Breast epithelium (tissue), 4 donors: ENCODE measurements around the gene FAM177B. TPM values are rescaled to one million over a fixed set of nuclear protein-coding genes. Genes with fewer than 3 reads are reported as not detected.
"Not testable (repeated sequence)": the region's sequence is repeated elsewhere in the genome, so short reads cannot be mapped to it uniquely, and the experiment has no call there.

Source experiments
- DNase-seq, 2 donors: peaks; one replicate each; pipeline ENCODE4 v3.0.0-alpha.2; 2019; ENCODE audit warnings: low spot score in 2 of 2
- H3K27ac ChIP-seq, 2 donors: fragments of 200-600 bp; sonication (generic) in 1 of 2; one replicate each; pipeline ENCODE4 v1.5.1; 2016 to 2019; ENCODE audit warnings: mild to moderate bottlenecking in 1 of 2
- H3K27me3 ChIP-seq, 2 donors: fragments of 200-600 bp; sonication (generic) in 1 of 2; one replicate each; pipeline versions ENCODE4 v1.5.1 to v1.6.0; 2017 to 2019; ENCODE audit warnings: control low read depth in 1 of 2, mild to moderate bottlenecking in 1 of 2
- H3K36me3 ChIP-seq: fragments of 200-600 bp; one replicate; pipeline ENCODE4 v1.5.1; 2019
- H3K4me1 ChIP-seq, 2 donors: fragments of 200-600 bp; sonication (generic); one replicate each; pipeline ENCODE4 v1.5.1; 2016 to 2019; ENCODE audit warnings: control low read depth in 1 of 2
- H3K4me3 ChIP-seq, 3 donors: fragments of 200-600 bp; sonication (generic); 1 replicate in 2 of 3; 2 replicates in 1 of 3; pipeline ENCODE4 v1.5.1; 2016 to 2019; ENCODE audit warnings: mild to moderate bottlenecking in 3 of 3, moderate library complexity in 2 of 3
- H3K9me3 ChIP-seq, 2 donors: fragments of 200-600 bp; sonication (generic) in 1 of 2; one replicate each; pipeline ENCODE4 v1.5.1; 2016 to 2019; ENCODE audit warnings: control low read depth in 1 of 2
- POLR2A ChIP-seq: fragments of 450-650 bp; IDR thresholded peaks from one replicate; pipeline ENCODE4 v1.6.1; 2016; ENCODE audit warnings: antibody characterized with exemption, mild to moderate bottlenecking, moderate library complexity
- POLR2AphosphoS5 ChIP-seq, 3 donors: sonication (generic); formaldehyde crosslinking; IDR thresholded peaks; one replicate each; pipeline ENCODE4 v1.6.1; 2017; ENCODE audit warnings: antibody characterized with exemption in 3 of 3
- intact Hi-C: fragments of 100-400 bp; cut with DNase I; formaldehyde crosslinking; loops from one replicate; pipeline ENCODE4 v1.15.1; 2023; ENCODE audit warnings: low total_unique reads
- total RNA-seq, 3 donors: library from RNA; depleted of rRNA; stranded (reverse); fragments of >200 nt; gene quantifications; one replicate each; pipeline ENCODE4 v1.1.0, GENCODE V29; 2016
- TF ChIP-seq, protein P1 (sequence below), 3 donors: fragments of 450-650 bp; IDR thresholded peaks; one replicate each; pipeline ENCODE4 v1.5.1; 2016 to 2017; ENCODE audit warnings: antibody characterized with exemption in 3 of 3, mild to moderate bottlenecking in 3 of 3, moderate library complexity in 3 of 3

Gene FAM177B
- total RNA-seq, 3 donors from 2014 or later, result 1.4 to 2.3 (median 2.3) TPM

DNA sequence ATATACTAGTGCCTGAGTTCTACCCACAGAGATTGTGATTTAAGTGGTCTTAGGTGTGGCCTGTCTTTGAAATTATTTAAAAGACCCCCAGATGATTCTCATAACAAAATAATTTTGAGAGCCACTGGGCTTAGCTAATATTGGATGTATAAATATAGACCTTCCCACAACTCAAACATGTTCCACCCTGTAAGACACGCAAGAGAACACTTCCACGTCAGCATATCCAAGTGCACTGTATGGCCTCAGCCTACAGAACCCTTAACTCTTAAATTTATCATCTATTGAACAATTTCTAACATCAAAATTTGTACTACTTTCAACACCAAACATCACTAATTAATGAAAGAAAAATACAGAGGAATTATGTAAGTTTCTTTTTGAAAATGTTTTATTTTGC is 2.5 kb downstream of the FAM177B start:
- Histone ChIP-seq H3K9me3 (no peaks in the 10 kb centered on the region), H3K27me3 (no peaks in the 10 kb centered on the region), H3K27ac (no peak overlapping the region), H3K4me1 (no peaks in the 10 kb centered on the region), H3K4me3 (no peak overlapping the region), H3K36me3 (no peaks in the 10 kb centered on the region)
- intact Hi-C loops, result loop anchor here (10.0 kb wide), 1 partner anchor 1985 kb away; no protein-coding TSS in a partner anchor
- TF ChIP-seq, protein P1, sequence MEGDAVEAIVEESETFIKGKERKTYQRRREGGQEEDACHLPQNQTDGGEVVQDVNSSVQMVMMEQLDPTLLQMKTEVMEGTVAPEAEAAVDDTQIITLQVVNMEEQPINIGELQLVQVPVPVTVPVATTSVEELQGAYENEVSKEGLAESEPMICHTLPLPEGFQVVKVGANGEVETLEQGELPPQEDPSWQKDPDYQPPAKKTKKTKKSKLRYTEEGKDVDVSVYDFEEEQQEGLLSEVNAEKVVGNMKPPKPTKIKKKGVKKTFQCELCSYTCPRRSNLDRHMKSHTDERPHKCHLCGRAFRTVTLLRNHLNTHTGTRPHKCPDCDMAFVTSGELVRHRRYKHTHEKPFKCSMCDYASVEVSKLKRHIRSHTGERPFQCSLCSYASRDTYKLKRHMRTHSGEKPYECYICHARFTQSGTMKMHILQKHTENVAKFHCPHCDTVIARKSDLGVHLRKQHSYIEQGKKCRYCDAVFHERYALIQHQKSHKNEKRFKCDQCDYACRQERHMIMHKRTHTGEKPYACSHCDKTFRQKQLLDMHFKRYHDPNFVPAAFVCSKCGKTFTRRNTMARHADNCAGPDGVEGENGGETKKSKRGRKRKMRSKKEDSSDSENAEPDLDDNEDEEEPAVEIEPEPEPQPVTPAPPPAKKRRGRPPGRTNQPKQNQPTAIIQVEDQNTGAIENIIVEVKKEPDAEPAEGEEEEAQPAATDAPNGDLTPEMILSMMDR (IDR thresholded peaks at IDR 0.05), result no peak
- TF ChIP-seq POLR2A (no peak), POLR2AphosphoS5 (IDR thresholded peaks at IDR 0.05) (no peak)
- no peak for DNase-seq

GRCh38 chr1:222739929-222740328 is 2.9 kb downstream of the FAM177B start:
- H3K4me3 ChIP-seq, result no peak overlapping the region
- no peaks in the 10 kb centered on the region for H3K9me3 ChIP-seq
- H3K4me1 ChIP-seq, result no peaks in the 10 kb centered on the region
- H3K36me3 ChIP-seq, result no peaks in the 10 kb centered on the region
- intact Hi-C loops, result loop anchor here (10.0 kb wide), 1 partner anchor 1985 kb away; no protein-coding TSS in a partner anchor
- H3K27me3 ChIP-seq, result no peaks in the 10 kb centered on the region
- no peak overlapping the region for H3K27ac ChIP-seq
- TF ChIP-seq POLR2AphosphoS5 (IDR thresholded peaks at IDR 0.05) (no peak), POLR2A (no peak)
- TF ChIP-seq, protein P1 (IDR thresholded peaks at IDR 0.05), result no peak
- DNase-seq, result no peak

DNA sequence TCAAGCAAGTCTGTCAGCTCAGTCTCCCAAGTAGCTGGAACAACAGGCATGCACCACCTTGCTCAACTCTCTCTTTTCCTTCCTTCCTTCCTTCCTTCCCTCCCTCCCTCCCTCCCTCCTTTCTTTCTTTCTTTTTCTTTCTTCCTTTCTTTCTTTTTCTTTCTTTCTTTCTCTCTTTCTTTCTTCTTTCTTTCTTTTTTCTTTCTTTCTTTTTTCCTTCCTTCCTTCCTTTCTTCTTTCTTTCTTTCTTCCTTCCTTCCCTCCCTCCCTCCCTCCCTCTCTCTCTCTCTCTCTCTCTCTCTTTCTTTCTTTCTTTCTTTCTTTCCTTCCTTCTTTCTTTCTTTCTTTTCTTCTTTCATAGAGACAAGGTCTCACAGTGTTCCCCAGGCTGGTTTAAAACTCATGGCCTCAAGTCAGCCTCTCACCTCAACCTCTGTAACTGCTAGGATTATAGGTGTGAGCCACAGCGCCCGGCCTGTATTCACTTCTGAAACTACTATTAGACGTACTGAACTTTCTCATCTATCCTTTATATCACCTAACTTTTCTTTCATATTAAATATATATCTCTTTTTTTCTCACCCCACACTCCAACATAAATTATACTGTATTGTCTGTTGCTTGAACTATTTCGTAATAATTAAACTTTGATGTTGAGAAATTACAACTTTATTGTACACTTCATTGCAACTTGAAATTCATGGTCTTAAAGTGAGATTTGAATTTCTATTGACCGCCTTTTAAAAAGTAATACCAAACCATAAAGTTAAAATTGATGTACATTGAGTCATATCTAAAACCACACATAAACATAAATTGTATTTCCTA is 4.8 kb downstream of the FAM177B start:
- H3K27ac ChIP-seq, H3K27me3 ChIP-seq, H3K9me3 ChIP-seq, H3K4me1 ChIP-seq, intact Hi-C loops, H3K4me3 ChIP-seq, DNase-seq, H3K36me3 ChIP-seq: not testable (repeated sequence)

- Histone ChIP-seq H3K4me3 (no peak overlapping the region), H3K9me3 (no peaks in the 10 kb centered on the region), H3K4me1 (peaks cover 0 to 8% of the 10 kb centered on the region in 2 donors), H3K36me3 (no peaks in the 10 kb centered on the region), H3K27me3 (no peaks in the 10 kb centered on the region), H3K27ac (no peak overlapping the region)
- DNase-seq, result no peak
- TF ChIP-seq POLR2A, result no peak
- TF ChIP-seq, protein P1 (IDR thresholded peaks at IDR 0.05), result no peak
- no peak for TF ChIP-seq POLR2AphosphoS5 (IDR thresholded peaks at IDR 0.05)
- intact Hi-C loops, result no loop called here
Observed at GRCh38 chr1:222749927-222750326, 12.9 kb downstream of the FAM177B start.

DNA sequence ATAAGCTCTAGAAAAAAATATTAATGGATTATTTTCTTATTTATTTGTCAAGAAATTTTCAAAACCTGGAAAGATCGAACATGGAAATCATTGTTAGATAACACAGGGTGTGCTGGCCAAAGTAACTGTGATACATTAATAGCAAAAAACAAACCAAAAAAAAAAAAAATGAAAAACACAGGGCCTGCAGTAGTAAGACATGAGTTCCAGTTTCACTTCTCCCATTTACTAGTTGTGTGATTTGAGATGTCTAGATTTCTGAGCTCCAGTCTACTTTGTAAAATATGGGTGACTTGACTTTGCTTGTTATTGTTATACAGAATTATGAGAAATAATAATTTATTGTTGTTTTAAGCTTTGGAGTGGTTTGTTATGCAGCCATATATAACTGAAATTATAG is 13.6 kb downstream of the FAM177B start:
- H3K4me3 ChIP-seq, result no peak overlapping the region
- TF ChIP-seq POLR2AphosphoS5 (IDR thresholded peaks at IDR 0.05) (no peak), POLR2A (no peak)
- TF ChIP-seq, protein P1 (IDR thresholded peaks at IDR 0.05), result no peak
- peaks cover 0 to 8% of the 10 kb centered on the region in 2 donors for H3K4me1 ChIP-seq
- no peak overlapping the region for H3K27ac ChIP-seq
- no peaks in the 10 kb centered on the region for H3K9me3 ChIP-seq
- intact Hi-C loops, result no loop called here
- DNase-seq, result no peak
- H3K36me3 ChIP-seq, result no peaks in the 10 kb centered on the region
- no peaks in the 10 kb centered on the region for H3K27me3 ChIP-seq
